KOPT-K1 (cell line): Measurements from ENCODE around the gene ACTR2.

ENCODE experiments used
- H3K27ac ChIP-seq: fragments of 200-600 bp; sonication (generic); 2 replicates; pipeline ENCODE4 v1.5.1; 2016; ENCODE audit warnings: antibody characterized with exemption, mild to moderate bottlenecking, low read depth, low read length; ENCODE audit not compliant: poor library complexity, severe bottlenecking
- H3K36me3 ChIP-seq: fragments of 200-600 bp; sonication (generic); 2 replicates; pipeline ENCODE4 v1.5.1; 2017; ENCODE audit warnings: antibody characterized with exemption, mild to moderate bottlenecking, low read length, moderate library complexity; ENCODE audit not compliant: insufficient read depth
- H3K9me3 ChIP-seq: fragments of 200-600 bp; sonication (generic); 2 replicates; pipeline ENCODE4 v1.5.1; 2017; ENCODE audit warnings: antibody characterized with exemption, low read length, mild to moderate bottlenecking; ENCODE audit not compliant: insufficient read depth, poor library complexity, severe bottlenecking

The ACTR2 gene

DNA sequence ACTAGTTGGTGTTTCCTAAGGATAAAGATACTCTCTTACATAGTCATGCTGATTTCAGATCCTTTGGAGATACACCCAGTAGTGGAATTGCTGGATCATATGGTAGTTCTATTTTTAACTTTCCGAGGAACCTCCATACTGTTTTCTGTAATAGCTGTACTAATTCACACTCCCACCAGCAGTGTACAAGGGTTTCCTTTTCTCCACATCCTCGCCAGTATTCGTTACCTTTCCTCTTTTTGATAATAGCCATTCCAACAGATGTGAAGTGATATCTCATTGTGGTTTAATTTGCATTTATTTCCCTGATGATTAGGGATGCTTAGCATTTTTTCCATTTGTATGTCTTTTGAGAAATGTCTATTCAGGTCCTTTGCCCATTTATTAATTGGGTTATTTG, 34.0 kb downstream of the ACTR2 start:
- H3K27ac ChIP-seq = no peak overlapping the region
- H3K36me3 ChIP-seq = peaks cover 91% of the 10 kb centered on the region
- no peaks in the 10 kb centered on the region for H3K9me3 ChIP-seq

DNA sequence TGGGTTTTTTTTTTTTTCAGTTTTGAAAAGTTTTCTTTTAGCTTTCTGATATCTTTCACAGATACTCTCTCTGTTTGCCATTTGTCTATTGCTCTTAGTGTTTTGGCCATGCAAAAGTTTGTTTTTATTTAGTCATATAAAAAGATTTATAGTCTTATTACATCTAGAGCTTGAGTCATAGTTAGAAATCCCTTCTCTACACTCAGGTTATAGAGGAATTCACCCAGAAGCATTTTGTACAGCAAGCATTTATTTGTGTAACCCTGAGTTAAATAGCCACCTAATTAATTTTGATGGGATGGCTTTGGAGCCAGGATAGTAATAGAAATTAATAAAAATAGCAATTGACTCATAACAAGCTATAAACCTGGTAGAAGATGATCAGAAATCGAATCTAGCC, 35.6 kb downstream of the ACTR2 start:
- Histone ChIP-seq H3K9me3 (no peaks in the 10 kb centered on the region), H3K36me3 (peaks cover 99% of the 10 kb centered on the region), H3K27ac (no peak overlapping the region)

DNA sequence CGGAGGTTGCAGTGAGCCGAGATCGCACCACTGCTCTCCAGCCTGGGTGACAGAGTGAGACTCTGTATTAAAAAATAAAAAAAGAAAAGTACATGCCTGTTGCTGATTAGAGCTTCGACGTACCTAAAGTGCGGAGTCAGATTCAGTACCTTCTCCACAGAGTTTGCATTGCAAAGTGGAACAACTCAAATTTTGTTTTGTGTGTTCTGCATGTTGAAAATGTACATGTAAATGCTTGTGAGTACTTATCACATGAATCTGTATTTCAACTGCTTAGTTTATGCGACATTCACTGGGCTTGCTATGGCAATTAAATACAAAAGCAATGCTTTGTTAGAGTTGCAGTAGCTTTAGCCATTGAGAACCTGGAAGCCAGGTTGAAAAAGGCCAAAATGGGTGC, 36.4 kb downstream of the ACTR2 start:
- Histone ChIP-seq H3K27ac (no peak overlapping the region), H3K9me3 (no peaks in the 10 kb centered on the region), H3K36me3 (peaks cover 99% of the 10 kb centered on the region)

DNA sequence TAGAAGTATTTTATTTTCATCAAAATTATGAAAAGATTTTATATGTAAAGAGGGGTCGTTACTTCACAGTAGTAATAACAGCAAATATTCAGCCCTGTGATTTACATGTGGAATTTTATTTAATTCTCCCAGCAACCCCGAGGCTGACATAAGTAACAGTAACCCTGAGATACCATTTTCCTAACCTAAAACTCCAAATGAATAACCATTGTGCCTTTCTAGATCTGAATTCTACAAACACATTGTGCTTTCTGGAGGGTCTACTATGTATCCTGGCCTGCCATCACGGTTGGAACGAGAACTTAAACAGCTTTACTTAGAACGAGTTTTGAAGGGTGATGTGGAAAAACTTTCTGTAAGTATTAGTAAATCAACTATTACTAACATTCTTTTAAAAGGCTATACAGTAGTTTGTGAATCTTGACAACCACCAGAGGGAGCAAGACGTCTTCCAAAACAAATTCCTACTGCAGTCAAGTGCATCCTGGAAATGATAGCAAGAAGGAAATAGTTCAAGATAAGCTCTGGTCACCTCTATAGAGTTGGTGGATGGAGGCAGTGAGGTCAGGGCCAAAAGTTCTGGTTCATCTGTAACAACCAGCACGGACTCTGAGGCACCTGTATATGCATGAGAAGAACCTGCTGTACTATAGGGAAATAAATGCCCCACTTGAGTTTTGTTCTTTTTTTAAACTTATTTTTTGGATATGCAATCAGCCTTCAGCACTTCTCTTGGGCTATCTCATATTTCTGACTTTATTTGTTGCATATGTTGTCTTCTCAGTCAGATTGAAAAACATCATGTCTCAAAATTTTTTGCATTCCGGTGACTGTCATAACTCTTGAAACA, 37.4 kb downstream of the ACTR2 start:
- H3K9me3 ChIP-seq = no peaks in the 10 kb centered on the region

DNA sequence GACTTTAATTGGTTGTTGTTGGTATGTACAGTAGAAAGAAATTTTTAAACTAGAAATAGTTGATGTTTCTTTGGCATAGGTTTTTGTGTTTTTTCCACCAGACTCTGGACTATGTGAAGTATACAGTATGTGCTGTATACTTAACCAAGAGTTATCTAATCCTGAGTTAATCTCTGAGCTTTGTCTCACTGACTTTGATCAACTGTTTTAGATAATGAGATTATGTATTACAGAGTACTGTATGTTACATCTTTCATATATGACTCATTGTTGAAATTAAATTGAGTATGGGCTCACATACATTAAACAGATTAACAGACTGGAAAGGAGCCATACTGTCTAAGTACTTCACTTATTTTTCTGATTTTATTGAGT, 38.0 kb downstream of the ACTR2 start:
- Histone ChIP-seq H3K36me3 (peaks cover 98% of the 10 kb centered on the region), H3K27ac (no peak overlapping the region), H3K9me3 (no peaks in the 10 kb centered on the region)

More for the DNA sequence above, 37.4 kb downstream of the ACTR2 start:
- peaks cover 99% of the 10 kb centered on the region for H3K36me3 ChIP-seq
- H3K27ac ChIP-seq = no peak overlapping the region

DNA sequence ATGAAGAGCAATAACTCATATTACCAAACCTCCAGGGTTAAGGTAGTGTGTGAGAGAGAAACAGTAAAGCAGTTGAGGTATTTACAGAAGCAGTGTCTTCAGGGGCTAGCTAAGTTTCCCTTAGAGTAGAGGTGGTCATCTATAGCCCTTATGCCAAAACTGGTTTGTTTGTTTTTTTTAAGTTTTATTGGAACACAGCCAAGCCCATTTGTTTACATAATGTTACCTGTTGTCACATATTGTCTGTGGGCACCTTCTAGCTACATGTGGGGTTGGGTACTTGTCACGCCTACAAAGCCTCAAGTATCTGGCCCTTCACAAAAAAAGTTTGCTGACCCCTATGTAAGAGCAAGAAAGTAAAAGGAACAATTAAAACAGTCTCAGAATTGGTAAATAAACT, 39.4 kb downstream of the ACTR2 start:
- Histone ChIP-seq H3K36me3 (peaks cover 96% of the 10 kb centered on the region), H3K27ac (no peak overlapping the region), H3K9me3 (no peaks in the 10 kb centered on the region)

DNA sequence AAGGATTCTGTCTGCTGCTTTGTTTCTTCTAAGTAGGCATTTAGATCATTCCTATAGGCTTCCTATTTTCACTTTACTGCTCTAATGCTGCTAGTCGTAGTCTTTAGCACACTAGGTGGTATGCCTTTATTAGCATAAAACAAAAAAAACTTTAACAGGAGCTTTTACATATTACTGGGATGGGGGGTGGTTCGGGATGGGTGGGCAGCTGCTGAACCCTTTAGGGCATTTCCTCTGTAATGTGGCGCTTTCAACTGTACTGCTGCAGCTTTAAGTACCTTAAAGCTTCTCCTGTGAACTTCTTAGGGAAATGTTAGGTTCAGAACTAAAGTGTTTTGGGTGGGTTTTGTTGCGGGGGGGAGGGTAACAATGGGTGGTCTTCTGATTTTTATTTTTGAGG, 41.3 kb downstream of the ACTR2 start:
- H3K36me3 ChIP-seq = peaks cover 96% of the 10 kb centered on the region
- no peaks in the 10 kb centered on the region for H3K9me3 ChIP-seq
- H3K27ac ChIP-seq = no peak overlapping the region

DNA sequence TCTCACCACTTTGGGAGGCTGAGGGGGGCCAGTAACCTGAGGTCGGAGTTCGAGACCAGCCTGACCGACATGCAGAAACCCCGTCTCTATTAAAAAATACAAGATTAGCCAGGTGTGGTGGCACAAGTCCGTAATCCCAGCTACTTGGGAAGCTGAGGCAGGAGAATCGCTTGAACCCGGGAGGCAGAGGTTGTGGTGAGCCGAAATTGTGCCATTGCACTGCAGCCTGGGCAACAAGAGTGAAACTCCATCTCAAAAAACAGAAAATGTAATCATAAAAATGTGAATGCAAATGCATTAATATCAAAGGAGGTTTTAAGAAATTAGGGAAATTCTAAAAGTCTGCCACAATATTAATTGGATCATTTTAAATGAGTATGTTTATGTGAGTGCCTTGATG, 45.7 kb downstream of the ACTR2 start:
- Histone ChIP-seq H3K36me3 (peaks cover 67% of the 10 kb centered on the region), H3K9me3 (no peaks in the 10 kb centered on the region), H3K27ac (no peak overlapping the region)

DNA sequence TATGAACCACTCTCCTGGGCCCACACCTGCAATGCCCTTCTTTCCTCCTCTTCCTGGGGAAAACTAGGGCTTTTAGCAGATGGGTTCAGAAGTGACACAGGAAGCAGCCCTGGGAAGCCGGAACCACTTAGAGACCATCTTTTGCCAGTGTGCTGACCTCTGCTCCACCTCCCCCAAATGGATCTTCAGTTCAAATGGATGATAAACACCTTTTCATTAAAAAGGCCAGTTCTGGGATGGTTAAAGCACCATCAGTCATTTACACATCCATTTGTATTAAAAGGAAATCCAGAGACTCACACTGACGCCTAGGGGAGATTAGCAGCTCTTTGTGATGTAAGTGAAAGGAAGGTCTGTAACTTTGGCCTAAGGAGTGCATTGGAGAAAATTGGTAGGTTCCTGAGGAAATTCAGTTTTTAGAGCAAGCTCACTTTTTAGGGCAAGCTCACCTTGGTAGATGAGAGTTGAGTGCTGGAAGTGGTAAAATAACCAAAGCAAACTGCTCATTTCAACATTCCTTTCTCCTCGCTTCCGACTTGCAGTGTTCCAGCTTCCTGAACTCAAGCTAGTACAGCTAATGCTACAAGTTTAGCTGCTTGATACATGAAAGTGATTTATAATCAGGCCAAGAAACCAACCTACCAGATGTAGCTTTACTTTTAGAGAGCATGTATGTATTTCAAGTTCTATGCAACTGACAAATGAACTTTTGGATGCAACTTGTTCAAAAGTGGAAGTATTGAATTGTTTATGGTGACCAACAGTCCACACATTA, 47.7 kb downstream of the ACTR2 start:
- Histone ChIP-seq H3K27ac (no peak overlapping the region), H3K9me3 (no peaks in the 10 kb centered on the region), H3K36me3 (peaks cover 47% of the 10 kb centered on the region)

DNA sequence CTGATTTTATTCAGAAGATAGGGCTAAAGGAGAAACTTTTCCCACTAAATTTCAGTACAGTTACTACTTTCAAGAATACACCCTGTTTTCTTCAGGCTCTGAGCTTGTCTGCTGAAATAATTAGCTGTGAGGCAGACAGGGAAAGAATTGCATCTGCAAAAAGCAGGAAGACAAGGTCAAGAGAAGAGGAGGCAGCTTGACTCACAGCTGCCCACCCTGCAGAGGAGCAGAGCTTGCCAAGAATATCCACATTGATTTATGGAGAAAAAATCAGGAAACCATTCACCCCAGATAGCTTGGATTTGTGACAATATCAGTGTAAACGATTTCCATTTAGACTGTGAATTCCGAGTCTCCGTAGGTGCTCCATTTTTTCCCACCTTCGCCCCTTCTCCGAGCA, 49.0 kb downstream of the ACTR2 start:
- Histone ChIP-seq H3K27ac (no peak overlapping the region), H3K36me3 (peaks cover 37% of the 10 kb centered on the region)

DNA sequence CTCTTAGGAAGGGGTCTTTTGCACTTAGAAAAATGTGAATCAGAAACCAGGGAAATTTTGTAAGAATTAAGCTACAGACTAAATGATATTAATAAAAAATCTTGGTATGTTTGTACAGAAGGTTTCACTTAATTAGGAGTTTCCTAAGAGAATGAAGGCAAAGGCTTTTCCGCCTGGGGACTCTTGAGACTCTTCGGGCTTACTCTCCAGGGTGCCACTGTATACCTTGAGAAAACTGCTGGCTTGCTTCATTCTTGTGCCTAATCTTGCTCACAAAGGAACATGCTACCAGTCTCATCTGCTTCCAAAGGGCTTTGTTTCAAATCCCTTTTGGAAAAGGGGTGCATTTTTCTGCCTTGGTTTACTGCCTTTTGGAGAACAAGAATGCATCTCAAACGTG, 49.5 kb downstream of the ACTR2 start:
- H3K9me3 ChIP-seq = no peaks in the 10 kb centered on the region
- no peak overlapping the region for H3K27ac ChIP-seq
- peaks cover 32% of the 10 kb centered on the region for H3K36me3 ChIP-seq

More for the DNA sequence above, 49.0 kb downstream of the ACTR2 start:
- H3K9me3 ChIP-seq = no peaks in the 10 kb centered on the region

DNA sequence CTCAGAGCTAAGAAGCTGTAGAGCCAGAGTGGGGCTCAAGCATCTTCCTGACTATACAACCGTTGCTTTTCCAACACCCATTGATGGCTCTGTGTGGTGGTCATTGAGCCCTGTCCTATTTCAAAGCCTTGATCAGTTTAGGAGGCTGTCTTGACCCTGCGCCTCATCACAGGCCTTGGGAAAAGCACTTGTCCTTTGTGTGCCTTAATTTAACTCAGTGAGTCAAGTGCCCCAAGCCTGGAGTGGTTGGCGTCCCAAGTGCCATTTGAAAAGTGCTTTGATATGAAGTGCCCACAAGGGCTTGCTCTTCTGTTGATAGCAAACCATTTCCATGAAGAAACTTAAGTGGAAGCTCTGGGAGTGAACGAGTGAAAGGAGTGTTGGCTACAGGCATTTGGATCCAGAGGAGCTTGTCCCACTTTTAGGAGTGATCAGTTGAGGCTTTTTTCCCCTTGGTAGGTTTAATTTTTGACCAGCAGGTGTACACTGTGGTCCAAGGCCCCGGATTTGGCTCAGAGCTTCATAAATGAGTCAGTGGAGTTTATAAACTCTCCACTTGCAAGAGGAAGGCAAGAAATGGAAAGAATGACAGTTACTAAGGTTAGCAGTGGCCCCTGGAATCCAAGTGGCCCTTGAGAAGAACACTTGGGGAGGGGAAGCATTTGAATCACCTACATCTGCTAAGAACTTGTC, 50.3 kb downstream of the ACTR2 start:
- Histone ChIP-seq H3K36me3 (peaks cover 24% of the 10 kb centered on the region), H3K27ac (no peak overlapping the region), H3K9me3 (no peaks in the 10 kb centered on the region)

DNA sequence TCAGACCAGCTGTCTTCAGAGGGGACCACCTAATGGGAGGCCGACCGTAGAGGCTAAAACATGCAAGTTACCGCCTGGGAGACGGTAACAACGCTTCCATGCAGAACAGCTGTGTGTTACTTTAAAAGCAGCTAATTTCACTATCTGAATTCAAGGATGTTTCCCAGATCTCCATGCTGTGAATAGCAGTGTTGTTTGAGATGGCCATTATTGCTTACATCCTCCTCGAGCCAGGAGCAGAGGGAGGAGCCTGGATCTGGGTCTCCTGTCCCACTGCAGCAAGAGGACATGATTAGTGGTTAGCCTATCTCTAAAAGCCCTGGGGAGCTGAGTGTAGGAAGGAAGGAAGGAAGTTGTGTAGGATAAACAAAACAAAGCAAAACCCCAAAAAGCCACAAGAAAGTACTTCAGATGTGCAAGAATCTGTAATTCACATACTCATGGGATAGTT, 50.9 kb downstream of the ACTR2 start:
- Histone ChIP-seq H3K9me3 (no peaks in the 10 kb centered on the region), H3K27ac (no peak overlapping the region), H3K36me3 (peaks cover 17% of the 10 kb centered on the region)

DNA sequence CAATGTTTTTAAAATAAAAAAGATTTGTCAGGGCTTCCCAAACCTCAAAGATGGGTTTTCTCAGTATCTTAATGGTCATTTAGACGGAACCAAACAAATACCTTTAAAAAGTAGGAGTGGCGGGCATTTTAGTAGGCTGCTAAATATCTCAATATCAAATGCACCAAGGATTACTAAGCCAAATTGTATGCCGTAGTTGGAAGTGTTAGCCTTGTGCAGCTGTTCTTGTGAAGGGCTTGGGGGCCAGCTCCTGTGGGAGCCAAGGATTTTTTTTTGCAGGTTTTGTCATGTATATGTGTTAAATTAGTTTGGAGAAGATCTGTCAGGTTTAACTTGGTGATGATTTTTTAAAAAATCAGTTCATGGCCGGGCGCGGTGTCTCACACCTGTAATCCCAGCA, 52.1 kb downstream of the ACTR2 start:
- H3K9me3 ChIP-seq = no peaks in the 10 kb centered on the region
- no peak overlapping the region for H3K27ac ChIP-seq
- peaks cover 8% of the 10 kb centered on the region; the same call in 1 of the 2 replicates for H3K36me3 ChIP-seq
